ENCODE data around the gene PGAM5.

The PGAM5 gene

GRCh38 chr12:132771126-132771838, 60.6 kb downstream of the PGAM5 start:
- Mint-ChIP-seq H3K4me3 (peak overlapping the region; percentile 53), H3K27me3 (no peaks in the 10 kb centered on the region), H3K9me3 (ENCODE audit: low read depth) (no peaks in the 10 kb centered on the region), H3K36me3 (peaks cover 4% of the 10 kb centered on the region), H3K4me1 (ENCODE audit: low read depth) (peaks cover 60% of the 10 kb centered on the region), H3K27ac (peak overlapping the region; percentile 79)
